OCI-LY1 (cell line): Measurements from ENCODE around the gene RND1.

Source experiments
- CTCF ChIP-seq: fragments of 200-600 bp; sonication (generic), shearing (Covaris generic); IDR thresholded peaks from 2 replicates; pipeline ENCODE4 v1.5.1; 2017; ENCODE audit warnings: mild to moderate bottlenecking, antibody characterized with exemption, low read length, moderate library complexity, mixed read lengths
- EZH2 ChIP-seq: fragments of 200-600 bp; sonication (generic), shearing (Covaris generic); IDR thresholded peaks from 2 replicates; pipeline ENCODE4 v1.8.0; 2017; ENCODE audit warnings: borderline replicate concordance, mixed run types, mild to moderate bottlenecking, antibody characterized with exemption, low read length, moderate library complexity, mixed read lengths

GRCh38 chr12:48910196-48910595, 44.5 kb upstream of the RND1 start:
- TF ChIP-seq CTCF, result no peak
- no peak for TF ChIP-seq EZH2
